ENCODE measurements around the gene LHFPL3. TPM values are rescaled to one million over a fixed set of nuclear protein-coding genes. Genes with fewer than 3 reads are reported as not detected.
A peak's percentile ranks its signal among the peaks of the same experiment; 100 is the strongest.

LHFPL3 gene
- total RNA-seq, 6 experiments from 2014 or later: not detected

DNA sequence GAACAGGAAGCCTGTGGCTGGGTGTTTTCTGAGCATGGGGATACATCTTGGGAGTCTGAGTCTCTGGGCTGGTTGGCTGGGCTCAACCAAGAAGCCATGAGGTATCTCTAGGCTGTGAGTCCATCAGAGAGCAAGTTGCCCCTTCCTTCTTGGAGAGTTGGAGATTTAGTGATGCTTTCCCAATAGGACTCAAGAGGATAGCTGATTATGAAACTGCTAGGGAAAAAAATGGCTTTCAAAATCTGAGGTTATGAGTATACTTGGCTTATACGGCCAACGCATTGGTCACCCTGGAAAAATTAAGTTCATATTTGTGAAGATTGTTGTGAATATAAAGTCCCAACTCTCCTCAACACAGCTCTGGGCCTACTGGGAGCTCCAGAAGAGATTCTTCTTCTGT, 522.9 kb downstream of the LHFPL3 start:
- no peaks in the 10 kb centered on the region for H3K4me1 ChIP-seq
- intact Hi-C loops (cut with DNase I): no loop called here
- WGBS (ENCODE audit: insufficient coverage, low coverage, low lambda C conversion rate, missing lambda C conversion rate): 71% methylated on average over 2 of the region's 2 CpGs
- no peak for ATAC-seq
- no peak overlapping the region for H3K4me3 ChIP-seq
- H3K36me3 ChIP-seq: no peaks in the 10 kb centered on the region
- no peak overlapping the region for H3K27ac ChIP-seq
- H3K9me3 ChIP-seq: peaks cover 0 to 2% (median 0%) of the 10 kb centered on the region in 4 donors
- no peaks in the 10 kb centered on the region for H3K27me3 ChIP-seq
- TF ChIP-seq, protein P1, sequence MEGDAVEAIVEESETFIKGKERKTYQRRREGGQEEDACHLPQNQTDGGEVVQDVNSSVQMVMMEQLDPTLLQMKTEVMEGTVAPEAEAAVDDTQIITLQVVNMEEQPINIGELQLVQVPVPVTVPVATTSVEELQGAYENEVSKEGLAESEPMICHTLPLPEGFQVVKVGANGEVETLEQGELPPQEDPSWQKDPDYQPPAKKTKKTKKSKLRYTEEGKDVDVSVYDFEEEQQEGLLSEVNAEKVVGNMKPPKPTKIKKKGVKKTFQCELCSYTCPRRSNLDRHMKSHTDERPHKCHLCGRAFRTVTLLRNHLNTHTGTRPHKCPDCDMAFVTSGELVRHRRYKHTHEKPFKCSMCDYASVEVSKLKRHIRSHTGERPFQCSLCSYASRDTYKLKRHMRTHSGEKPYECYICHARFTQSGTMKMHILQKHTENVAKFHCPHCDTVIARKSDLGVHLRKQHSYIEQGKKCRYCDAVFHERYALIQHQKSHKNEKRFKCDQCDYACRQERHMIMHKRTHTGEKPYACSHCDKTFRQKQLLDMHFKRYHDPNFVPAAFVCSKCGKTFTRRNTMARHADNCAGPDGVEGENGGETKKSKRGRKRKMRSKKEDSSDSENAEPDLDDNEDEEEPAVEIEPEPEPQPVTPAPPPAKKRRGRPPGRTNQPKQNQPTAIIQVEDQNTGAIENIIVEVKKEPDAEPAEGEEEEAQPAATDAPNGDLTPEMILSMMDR (IDR thresholded peaks at IDR 0.05): no peak
- no peak for TF ChIP-seq POLR2A (IDR thresholded peaks at IDR 0.05)
- DNase-seq: no peak

DNA sequence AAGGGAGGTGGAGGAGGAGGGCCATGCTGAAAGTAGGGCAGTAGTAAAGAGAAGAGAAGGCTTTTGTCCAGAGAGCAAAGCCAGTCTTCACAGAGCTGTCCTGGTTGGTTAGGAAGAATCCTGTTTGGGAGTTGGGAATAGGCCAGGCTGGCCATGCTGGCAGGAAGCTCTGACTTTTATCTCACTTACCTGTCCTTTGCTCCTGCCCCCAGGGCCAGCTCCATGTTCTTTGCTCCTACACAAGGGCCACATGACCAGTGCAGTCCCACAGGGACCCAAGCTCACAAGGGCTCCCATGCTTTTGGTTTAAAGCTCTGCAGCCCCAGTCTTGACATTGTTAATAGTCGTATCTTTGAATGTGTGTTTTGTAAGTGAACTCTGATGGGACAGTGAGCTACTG, 524.0 kb downstream of the LHFPL3 start:
- DNase-seq (peak; percentile 34 to 88 (median 78)), ATAC-seq (peak; percentile 71 to 94 (median 79))
- no peaks in the 10 kb centered on the region for H3K4me1 ChIP-seq
- H3K9me3 ChIP-seq: no peaks in the 10 kb centered on the region
- H3K27ac ChIP-seq: no peak overlapping the region
- TF ChIP-seq, protein P1 (IDR thresholded peaks at IDR 0.05): no peak
- no peak for TF ChIP-seq POLR2A (IDR thresholded peaks at IDR 0.05)
- H3K4me3 ChIP-seq: no peak overlapping the region
- no peaks in the 10 kb centered on the region for H3K36me3 ChIP-seq
- intact Hi-C loops (cut with DNase I): no loop called here
- H3K27me3 ChIP-seq: no peaks in the 10 kb centered on the region
- WGBS (ENCODE audit: insufficient coverage, low coverage, low lambda C conversion rate, missing lambda C conversion rate): no CpG with 5 or more reads among the region's 1 CpG

DNA sequence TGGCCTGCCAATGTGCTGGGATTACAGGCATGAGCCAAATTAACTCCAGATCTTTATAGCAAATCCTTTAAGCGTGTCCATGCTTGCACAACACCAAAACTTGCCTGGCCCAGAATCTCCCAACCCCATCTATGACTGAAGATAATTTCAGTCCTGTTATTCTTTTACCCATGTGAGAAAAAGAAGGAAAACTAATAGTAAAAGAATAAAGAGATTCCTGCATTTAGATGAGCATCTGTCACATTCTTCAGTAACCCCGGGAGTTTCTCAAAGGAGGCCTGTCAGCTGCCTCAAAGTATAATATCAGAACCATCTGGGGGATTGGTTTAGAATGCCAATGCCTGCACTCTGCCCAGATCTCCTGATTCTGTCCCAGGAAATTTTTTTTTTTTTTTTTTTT, 527.5 kb downstream of the LHFPL3 start:
- Histone ChIP-seq H3K27ac (no peak overlapping the region), H3K36me3 (no peaks in the 10 kb centered on the region), H3K27me3 (no peaks in the 10 kb centered on the region), H3K4me3 (no peak overlapping the region), H3K4me1 (peaks cover 0 to 8% (median 0%) of the 10 kb centered on the region in 4 donors), H3K9me3 (no peaks in the 10 kb centered on the region)
- ATAC-seq: no peak
- 75% methylated on average over 2 of the region's 2 CpGs for WGBS (ENCODE audit: insufficient coverage, low coverage, low lambda C conversion rate, missing lambda C conversion rate)
- DNase-seq: no peak
- no peak for TF ChIP-seq POLR2A (IDR thresholded peaks at IDR 0.05)
- TF ChIP-seq, protein P1 (IDR thresholded peaks at IDR 0.05): no peak
- intact Hi-C loops (cut with DNase I): no loop called here

DNA sequence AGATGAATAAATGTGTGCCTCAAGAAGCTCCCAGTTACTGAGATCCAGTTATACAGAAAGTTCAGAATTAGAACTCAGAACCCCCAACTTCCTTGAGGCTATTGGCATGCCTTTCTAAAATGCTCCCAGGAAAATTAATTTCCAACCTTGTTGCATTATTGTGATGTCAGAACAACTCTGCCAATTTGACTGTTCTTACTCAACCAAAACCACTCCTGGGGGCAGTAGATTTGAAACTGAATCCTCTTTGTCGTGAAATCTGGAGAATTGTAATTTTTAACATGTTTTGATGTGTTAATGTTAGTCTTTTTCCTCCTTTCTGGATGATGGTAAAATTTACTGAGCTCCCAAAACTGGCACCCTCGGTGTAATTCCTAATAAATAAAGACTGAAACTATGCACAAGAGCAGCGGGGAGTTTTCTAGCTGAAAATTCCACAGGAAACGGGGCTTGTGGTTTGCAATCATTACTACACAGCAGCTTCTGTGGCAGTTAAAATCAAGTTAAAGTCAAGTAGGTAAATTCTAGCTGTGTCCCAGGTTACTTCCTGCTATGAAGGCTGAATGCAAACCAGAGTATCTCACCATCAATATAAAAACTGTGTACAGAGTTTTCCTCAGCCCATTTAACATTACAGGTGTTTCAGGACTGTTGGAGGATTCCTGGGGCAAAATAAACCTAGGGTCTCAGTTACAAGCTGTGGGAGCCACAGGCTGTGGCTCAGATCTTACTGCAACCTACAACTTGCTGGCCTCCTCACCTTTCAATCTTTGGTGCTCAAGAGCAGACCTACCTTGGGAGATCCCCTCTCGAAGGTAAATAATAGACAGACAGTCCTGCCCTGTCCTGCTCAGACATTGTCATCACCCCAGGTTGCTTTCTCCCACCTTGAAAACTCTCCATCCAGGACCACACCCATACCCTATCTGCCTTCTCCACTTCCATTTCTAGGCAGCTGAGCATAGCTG, 529.3 kb downstream of the LHFPL3 start:
- Histone ChIP-seq H3K4me1 (peaks cover 0 to 8% (median 0%) of the 10 kb centered on the region in 4 donors), H3K9me3 (no peaks in the 10 kb centered on the region), H3K36me3 (no peaks in the 10 kb centered on the region), H3K27me3 (no peaks in the 10 kb centered on the region), H3K4me3 (no peak overlapping the region), H3K27ac (no peak overlapping the region)
- ATAC-seq (no peak), DNase-seq (no peak)
- intact Hi-C loops (cut with DNase I): no loop called here
- WGBS (ENCODE audit: insufficient coverage, low coverage, low lambda C conversion rate, missing lambda C conversion rate): 37% methylated on average over 4 of the region's 5 CpGs
- TF ChIP-seq POLR2A (IDR thresholded peaks at IDR 0.05): no peak
- TF ChIP-seq, protein P1 (IDR thresholded peaks at IDR 0.05): no peak

Data from right lobe of liver (tissue), 6 donors.